Fibroblast of the aortic adventitia (primary cell): ENCODE measurements around the gene DRD2. TPM values are rescaled to one million over a fixed set of nuclear protein-coding genes. Genes with fewer than 3 reads are reported as not detected.

Experiments used
- DNase-seq: peaks from one replicate; pipeline ENCODE4 v3.0.0-alpha.2; 2010; ENCODE audit warnings: low read depth
- H3K4me3 ChIP-seq: 2 replicates; pipeline ENCODE4 v1.5.1; 2011; ENCODE audit warnings: low read depth, mild to moderate bottlenecking, control low read depth, low read length, moderate library complexity
- CTCF ChIP-seq: IDR thresholded peaks from 2 replicates; pipeline ENCODE4 v1.5.1; 2011; ENCODE audit warnings: mild to moderate bottlenecking, low read length, control low read depth, inconsistent platforms; ENCODE audit not compliant: insufficient read depth
- total RNA-seq: library from RNA; depleted of rRNA; stranded (reverse); fragments of >200 nt; gene quantifications from 2 replicates; pipeline ENCODE4 v1.2.3, GENCODE V29; 2012; ENCODE audit warnings: low replicate concordance

DRD2 gene
- total RNA-seq, 1 donor: not detected

GRCh38 chr11:113373306-113373705 is 101.9 kb downstream of the DRD2 start:
- peak; percentile 35 for DNase-seq
- no peak overlapping the region for H3K4me3 ChIP-seq
- no peak for TF ChIP-seq CTCF

GRCh38 chr11:113372309-113372708 is 102.9 kb downstream of the DRD2 start:
- peak; percentile 30 for TF ChIP-seq CTCF
- peak; percentile 13 for DNase-seq
- no peak overlapping the region for H3K4me3 ChIP-seq

- no peak overlapping the region for H3K4me3 ChIP-seq
- no peak for DNase-seq
- TF ChIP-seq CTCF: no peak
Measured at GRCh38 chr11:113370634-113371033, 104.6 kb downstream of the DRD2 start.

GRCh38 chr11:113369411-113369810 is 105.8 kb downstream of the DRD2 start:
- TF ChIP-seq CTCF: no peak
- DNase-seq: no peak
- H3K4me3 ChIP-seq: no peak overlapping the region

GRCh38 chr11:113365895-113366294 is 109.3 kb downstream of the DRD2 start:
- DNase-seq: no peak
- TF ChIP-seq CTCF: no peak
- H3K4me3 ChIP-seq: no peak overlapping the region

GRCh38 chr11:113363996-113364641 is 111.1 kb downstream of the DRD2 start:
- no peak overlapping the region for H3K4me3 ChIP-seq
- DNase-seq: no peak
- TF ChIP-seq CTCF: no peak

- no peak overlapping the region for H3K4me3 ChIP-seq
- DNase-seq: no peak
- no peak for TF ChIP-seq CTCF
Measured at GRCh38 chr11:113363406-113363805, 111.8 kb downstream of the DRD2 start.
